ENCODE measurements around the gene WDR83. TPM values are rescaled to one million over a fixed set of nuclear protein-coding genes. Genes with fewer than 3 reads are reported as not detected.

Gene WDR83
- total and polyA plus RNA-seq, 2 donors (not counting 3 experiments of a cell fraction or from before 2014, with no cell fraction given) = 10.5 to 11.8 TPM

DNA sequence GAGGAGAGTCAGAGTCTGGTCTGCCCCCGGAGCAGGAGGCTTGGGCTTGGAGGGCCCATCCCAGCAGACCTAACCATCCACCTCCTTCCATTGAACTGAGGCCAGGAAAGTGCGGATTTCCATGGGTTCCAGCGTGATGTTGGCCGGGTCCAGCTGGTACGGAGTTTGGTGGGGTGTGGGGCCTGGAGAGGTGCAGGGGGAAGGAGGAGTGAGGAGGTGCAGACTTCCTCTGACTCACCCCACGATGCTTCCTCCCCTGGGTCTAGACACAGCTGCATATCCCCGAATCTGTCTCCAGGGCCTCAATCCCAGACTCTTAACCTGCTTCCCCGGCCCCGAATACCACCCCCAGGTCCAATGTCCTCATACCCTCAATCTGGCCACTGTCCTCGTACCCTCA lies 20.1 kb upstream of the WDR83 start:
- H3K9ac ChIP-seq (replicated peaks; ENCODE audit: extremely low read depth, insufficient read depth, low read length) = no peak overlapping the region
- CTCF ChIA-PET = interaction anchor here (2.1 kb wide), 1 partner anchor 25 kb away, joined by 7 read pairs; no protein-coding TSS in a partner anchor
- intact Hi-C loops (cut with micrococcal nuclease) = no loop called here
- POLR2A ChIA-PET = interaction anchor here (1.3 kb wide), 1 partner anchor 36 kb away, joined by 4 read pairs; the partner anchor contains the start of genes ZNF490 and ZNF791
- H3K4me2 ChIP-seq (ENCODE audit: insufficient read depth, low read length) = no peak overlapping the region
- BruUV-seq (replicated peaks) = TSS peak; percentile 19
- H3K27me3 ChIP-seq (ENCODE audit: control insufficient read depth in 2 of 2, insufficient read depth in 2 of 2, low read length in 2 of 2) = no peaks in the 10 kb centered on the region
- no peaks in the 10 kb centered on the region for H3K36me3 ChIP-seq (ENCODE audit: control insufficient read depth in 2 of 2, extremely low read depth in 1 of 2, insufficient read depth in 2 of 2, low read length in 2 of 2)
- H3K9me1 ChIP-seq (replicated peaks; ENCODE audit: control insufficient read depth, extremely low read depth, insufficient read depth, low read length) = no peaks in the 10 kb centered on the region
- H2AFZ ChIP-seq (ENCODE audit: low read depth, low read length) = no peak overlapping the region
- FAIRE-seq (no peak), DNase-seq (ENCODE audit: low read depth, low spot score) (no peak)
- no peaks in the 10 kb centered on the region for H3K9me3 ChIP-seq (replicated peaks; ENCODE audit: control insufficient read depth, insufficient read depth, low read length)
- H4K20me1 ChIP-seq (replicated peaks; ENCODE audit: control insufficient read depth, extremely low read depth, insufficient read depth, low read length) = no peaks in the 10 kb centered on the region
- H3K4me1 ChIP-seq (ENCODE audit: control insufficient read depth, extremely low read depth, insufficient read depth, low read length) = no peaks in the 10 kb centered on the region
- H3K79me2 ChIP-seq (ENCODE audit: control insufficient read depth, insufficient read depth, low read length) = no peaks in the 10 kb centered on the region
- no peak overlapping the region for H3K27ac ChIP-seq (ENCODE audit: insufficient read depth, low read depth, low read length)
- TF ChIP-seq FOS (IDR thresholded peaks at IDR 0.05; ENCODE audit: borderline replicate concordance, insufficient read depth, low read length) (no peak), POLR2AphosphoS5 (IDR thresholded peaks at IDR 0.05; ENCODE audit: insufficient read depth, low read depth, low read length) (no peak), GATA2 (IDR thresholded peaks at IDR 0.05; ENCODE audit: insufficient read depth, insufficient read length, low read depth, low read length) (no peak), EZH2 (IDR thresholded peaks at IDR 0.05; ENCODE audit: borderline replicate concordance, low read depth, low read length, severe bottlenecking) (no peak), POLR2A (IDR thresholded peaks at IDR 0.05; ENCODE audit: low read depth, low read length) (no peak), JUN (IDR thresholded peaks at IDR 0.05; ENCODE audit: borderline replicate concordance, insufficient read depth, insufficient read length, low read depth) (no peak), MYC (IDR thresholded peaks at IDR 0.05; ENCODE audit: low read depth, low read length) (no peak)
- TF ChIP-seq, protein P1, sequence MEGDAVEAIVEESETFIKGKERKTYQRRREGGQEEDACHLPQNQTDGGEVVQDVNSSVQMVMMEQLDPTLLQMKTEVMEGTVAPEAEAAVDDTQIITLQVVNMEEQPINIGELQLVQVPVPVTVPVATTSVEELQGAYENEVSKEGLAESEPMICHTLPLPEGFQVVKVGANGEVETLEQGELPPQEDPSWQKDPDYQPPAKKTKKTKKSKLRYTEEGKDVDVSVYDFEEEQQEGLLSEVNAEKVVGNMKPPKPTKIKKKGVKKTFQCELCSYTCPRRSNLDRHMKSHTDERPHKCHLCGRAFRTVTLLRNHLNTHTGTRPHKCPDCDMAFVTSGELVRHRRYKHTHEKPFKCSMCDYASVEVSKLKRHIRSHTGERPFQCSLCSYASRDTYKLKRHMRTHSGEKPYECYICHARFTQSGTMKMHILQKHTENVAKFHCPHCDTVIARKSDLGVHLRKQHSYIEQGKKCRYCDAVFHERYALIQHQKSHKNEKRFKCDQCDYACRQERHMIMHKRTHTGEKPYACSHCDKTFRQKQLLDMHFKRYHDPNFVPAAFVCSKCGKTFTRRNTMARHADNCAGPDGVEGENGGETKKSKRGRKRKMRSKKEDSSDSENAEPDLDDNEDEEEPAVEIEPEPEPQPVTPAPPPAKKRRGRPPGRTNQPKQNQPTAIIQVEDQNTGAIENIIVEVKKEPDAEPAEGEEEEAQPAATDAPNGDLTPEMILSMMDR (IDR thresholded peaks at IDR 0.05; ENCODE audit: extremely low read depth in 1 of 2, insufficient read depth in 1 of 2, low read depth in 1 of 2, low read length in 2 of 2) = no peak
- TF ChIP-seq, protein P2, sequence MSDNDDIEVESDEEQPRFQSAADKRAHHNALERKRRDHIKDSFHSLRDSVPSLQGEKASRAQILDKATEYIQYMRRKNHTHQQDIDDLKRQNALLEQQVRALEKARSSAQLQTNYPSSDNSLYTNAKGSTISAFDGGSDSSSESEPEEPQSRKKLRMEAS (IDR thresholded peaks at IDR 0.05; ENCODE audit: insufficient read depth, insufficient read length) = no peak
- dilution Hi-C loops (cut with MboI; ENCODE audit: extremely low pct_ligation_motif_present, low sequenced_read_pairs) = no loop called here
- no peak overlapping the region for H3K4me3 ChIP-seq (replicated peaks in 1 of 3; ENCODE audit: insufficient read depth in 1 of 3, low read depth in 1 of 3, low read length in 3 of 3)
